ENCODE measurements around the gene TMEM221. TPM values are rescaled to one million over a fixed set of nuclear protein-coding genes. Genes with fewer than 3 reads are reported as not detected.

The TMEM221 gene
- total and polyA plus RNA-seq, 9 of the 15 experiments (the other 6 are each of a cell fraction or from before 2014, with no cell fraction given) = 0.06 to 0.35 TPM; not detected in 7

- TF ChIP-seq GTF2E2 (tag; IDR thresholded peaks at IDR 0.05) (peak; percentile 75; the same call in 1 of the 2 replicates), MYBL2 (IDR thresholded peaks at IDR 0.05; ENCODE audit: low read depth) (no peak), MYBL2 (CRISPR knock-in tag; IDR thresholded peaks at IDR 0.05; ENCODE audit: borderline replicate concordance) (no peak), POU5F1 (IDR thresholded peaks at IDR 0.05; ENCODE audit: borderline replicate concordance, low read depth, low read length, partially characterized antibody) (no peak), CSDE1 (IDR thresholded peaks at IDR 0.05) (no peak), ZFPM2 (CRISPR knock-in tag; IDR thresholded peaks at IDR 0.05) (no peak), SUPT5H (IDR thresholded peaks at IDR 0.05) (peak; percentile 83), POLR2B (IDR thresholded peaks at IDR 0.05; ENCODE audit: low read depth, partially characterized antibody) (peak; percentile 74), EZH2 (IDR thresholded peaks at IDR 0.05; ENCODE audit: borderline replicate concordance, low read depth, low read length) (no peak), ZNF431 (CRISPR knock-in tag; IDR thresholded peaks at IDR 0.05) (peak; percentile 12; the same call in 1 of the 2 replicates), ZNF609 (CRISPR knock-in tag; IDR thresholded peaks at IDR 0.05; ENCODE audit: borderline replicate concordance) (no peak), FIP1L1 (IDR thresholded peaks at IDR 0.05; ENCODE audit: low read depth, low read length, poor library complexity, severe bottlenecking) (no peak), CREBBP (IDR thresholded peaks at IDR 0.05; ENCODE audit: low read depth, low read length) (no peak), ZBTB8A (IDR thresholded peaks at IDR 0.05; ENCODE audit: partially characterized antibody) (no peak)
- TF ChIP-seq, protein P1, sequence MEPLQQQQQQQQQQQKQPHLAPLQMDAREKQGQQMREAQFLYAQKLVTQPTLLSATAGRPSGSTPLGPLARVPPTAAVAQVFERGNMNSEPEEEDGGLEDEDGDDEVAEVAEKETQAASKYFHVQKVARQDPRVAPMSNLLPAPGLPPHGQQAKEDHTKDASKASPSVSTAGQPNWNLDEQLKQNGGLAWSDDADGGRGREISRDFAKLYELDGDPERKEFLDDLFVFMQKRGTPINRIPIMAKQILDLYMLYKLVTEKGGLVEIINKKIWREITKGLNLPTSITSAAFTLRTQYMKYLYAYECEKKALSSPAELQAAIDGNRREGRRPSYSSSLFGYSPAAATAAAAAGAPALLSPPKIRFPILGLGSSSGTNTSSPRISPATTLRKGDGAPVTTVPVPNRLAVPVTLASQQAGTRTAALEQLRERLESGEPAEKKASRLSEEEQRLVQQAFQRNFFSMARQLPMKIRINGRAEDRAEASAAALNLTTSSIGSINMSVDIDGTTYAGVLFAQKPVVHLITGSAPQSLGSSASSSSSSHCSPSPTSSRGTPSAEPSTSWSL (CRISPR knock-in tag; IDR thresholded peaks at IDR 0.05; ENCODE audit: borderline replicate concordance) = no peak
- TF ChIP-seq, protein P2, sequence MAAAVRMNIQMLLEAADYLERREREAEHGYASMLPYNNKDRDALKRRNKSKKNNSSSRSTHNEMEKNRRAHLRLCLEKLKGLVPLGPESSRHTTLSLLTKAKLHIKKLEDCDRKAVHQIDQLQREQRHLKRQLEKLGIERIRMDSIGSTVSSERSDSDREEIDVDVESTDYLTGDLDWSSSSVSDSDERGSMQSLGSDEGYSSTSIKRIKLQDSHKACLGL (CRISPR knock-in tag; IDR thresholded peaks at IDR 0.05; ENCODE audit: borderline replicate concordance, poor library complexity, severe bottlenecking) = no peak
- TF ChIP-seq, protein P3, sequence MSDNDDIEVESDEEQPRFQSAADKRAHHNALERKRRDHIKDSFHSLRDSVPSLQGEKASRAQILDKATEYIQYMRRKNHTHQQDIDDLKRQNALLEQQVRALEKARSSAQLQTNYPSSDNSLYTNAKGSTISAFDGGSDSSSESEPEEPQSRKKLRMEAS (CRISPR knock-in tag; IDR thresholded peaks at IDR 0.05) = no peak
These were observed 43.0 kb downstream of the TMEM221 start, which contains the start of gene BST2 (continued) for GRCh38 chr19:17405250-17406045.

All from K562 (cell line).